Measurements from ENCODE around the gene DEGS1. TPM values are rescaled to one million over a fixed set of nuclear protein-coding genes. Genes with fewer than 3 reads are reported as not detected.

Gene DEGS1
- total RNA-seq (10 to 100 TPM; 58.1 to 60.5 TPM), polyA plus RNA-seq (ENCODE audit: insufficient read depth, low read depth, low replicate concordance) (83.0 TPM)
- long read RNA-seq, donor 1, transcript DEGS1-201 (3 exons, 2,101 nt) = major isoform, 36 of 48 reads
- long read RNA-seq, donor 1, partial matches to known transcripts = 12 of 48 reads
- long read RNA-seq, donor 1, other reads (novel, unspliced or antisense) = 0 of 48 reads
- long read RNA-seq, donor 2, transcript DEGS1-201 (3 exons, 2,101 nt) = major isoform, 19 of 25 reads
- long read RNA-seq, donor 2, partial matches to known transcripts = 6 of 25 reads
- long read RNA-seq, donor 2, other reads (novel, unspliced or antisense) = 0 of 25 reads

DNA sequence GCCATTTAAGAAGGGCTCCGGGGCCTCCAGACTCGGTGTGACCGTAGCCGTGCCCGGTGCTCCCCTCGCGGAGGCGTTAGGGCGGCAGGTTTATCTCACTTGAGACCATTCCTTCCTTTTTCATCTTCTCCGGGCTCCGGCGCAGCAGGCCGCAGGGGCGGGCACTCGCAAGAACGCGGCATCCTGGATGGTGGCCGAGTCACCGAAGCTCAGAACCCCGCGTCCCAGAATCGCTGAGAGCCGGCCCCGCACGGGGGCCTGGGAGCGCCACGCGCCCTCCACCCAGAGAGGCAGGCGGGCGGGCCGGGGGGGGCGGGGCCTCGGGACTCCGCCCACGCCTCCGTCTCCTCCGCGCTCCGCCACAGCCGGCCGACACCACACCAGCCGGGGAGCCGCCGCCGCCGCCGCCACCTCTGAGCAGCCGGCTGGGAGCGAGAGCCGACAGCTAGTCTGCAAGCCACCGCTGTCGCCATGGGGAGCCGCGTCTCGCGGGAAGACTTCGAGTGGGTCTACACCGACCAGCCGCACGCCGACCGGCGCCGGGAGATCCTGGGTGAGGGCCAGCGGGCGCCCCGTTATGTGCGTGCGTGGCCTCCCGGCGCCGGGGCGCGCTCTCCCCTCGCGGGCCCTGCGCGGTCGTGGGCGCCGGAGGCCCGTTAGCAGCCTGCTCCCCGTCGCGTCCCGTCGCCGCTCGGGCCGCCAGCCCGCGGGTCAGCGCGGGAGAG lies at the start of gene DEGS1:
Gene DEGS1 (plus strand): TSS at position 375 of the 725 bp plus-strand sequence. CDS start 97 bp downstream, at position 472.
- H3K4me3 ChIP-seq = peak within 1 kb of the TSS; percentile 78 to 98
- 0 to 1% methylated on average over 14 to 49 of the region's 94 CpGs for WGBS, 2 donors
- no peaks in the 10 kb centered on the region for H3K36me3 ChIP-seq (ENCODE audit: low read depth, missing control alignments)
- intact Hi-C loops (cut with DNase I; ENCODE audit: low total_unique reads) = loop anchor here (10.0 kb wide), 1 partner anchor 272 kb away; no protein-coding TSS in a partner anchor
- no peaks in the 10 kb centered on the region for H3K27me3 ChIP-seq
- H3K4me1 ChIP-seq = peaks cover 13% of the 10 kb centered on the region
- TF ChIP-seq, protein P1, sequence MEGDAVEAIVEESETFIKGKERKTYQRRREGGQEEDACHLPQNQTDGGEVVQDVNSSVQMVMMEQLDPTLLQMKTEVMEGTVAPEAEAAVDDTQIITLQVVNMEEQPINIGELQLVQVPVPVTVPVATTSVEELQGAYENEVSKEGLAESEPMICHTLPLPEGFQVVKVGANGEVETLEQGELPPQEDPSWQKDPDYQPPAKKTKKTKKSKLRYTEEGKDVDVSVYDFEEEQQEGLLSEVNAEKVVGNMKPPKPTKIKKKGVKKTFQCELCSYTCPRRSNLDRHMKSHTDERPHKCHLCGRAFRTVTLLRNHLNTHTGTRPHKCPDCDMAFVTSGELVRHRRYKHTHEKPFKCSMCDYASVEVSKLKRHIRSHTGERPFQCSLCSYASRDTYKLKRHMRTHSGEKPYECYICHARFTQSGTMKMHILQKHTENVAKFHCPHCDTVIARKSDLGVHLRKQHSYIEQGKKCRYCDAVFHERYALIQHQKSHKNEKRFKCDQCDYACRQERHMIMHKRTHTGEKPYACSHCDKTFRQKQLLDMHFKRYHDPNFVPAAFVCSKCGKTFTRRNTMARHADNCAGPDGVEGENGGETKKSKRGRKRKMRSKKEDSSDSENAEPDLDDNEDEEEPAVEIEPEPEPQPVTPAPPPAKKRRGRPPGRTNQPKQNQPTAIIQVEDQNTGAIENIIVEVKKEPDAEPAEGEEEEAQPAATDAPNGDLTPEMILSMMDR (IDR thresholded peaks at IDR 0.05) = no peak
- peak; percentile 84 for TF ChIP-seq POLR2A (IDR thresholded peaks at IDR 0.05)
- H3K27ac ChIP-seq = peak within 1 kb of the TSS; percentile 87 to 96
- H3K9me3 ChIP-seq = no peaks in the 10 kb centered on the region
- DNase-seq = peak; percentile 88

DNA sequence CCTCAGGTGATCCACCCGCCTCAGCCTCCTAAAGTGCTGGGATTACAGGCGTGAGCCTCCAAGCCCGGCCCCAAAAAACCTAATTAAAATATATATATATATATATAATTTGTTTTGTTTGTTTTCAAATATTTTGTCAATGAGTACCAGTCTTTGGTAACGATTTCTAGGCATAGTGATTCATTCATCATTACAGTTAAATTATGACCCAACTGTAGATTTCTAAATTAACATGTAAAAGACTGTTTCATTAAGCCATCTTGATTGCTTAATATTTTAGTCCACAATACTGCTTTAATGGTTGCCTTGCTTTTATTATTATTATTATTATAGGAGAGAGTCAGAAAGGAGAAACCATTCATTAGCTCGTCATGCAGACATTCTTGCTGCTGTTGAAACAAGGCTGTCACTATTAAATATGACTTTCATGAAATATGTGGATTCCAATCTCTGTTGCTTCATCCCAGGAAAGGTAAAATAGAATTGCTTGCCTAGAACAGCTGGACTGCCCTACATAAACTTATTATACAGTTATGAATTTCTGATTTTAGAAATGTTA lies 49.2 kb upstream of the DEGS1 start:
- no peak overlapping the region for H3K27ac ChIP-seq
- TF ChIP-seq, protein P1 (IDR thresholded peaks at IDR 0.05) = no peak
- no peak for TF ChIP-seq POLR2A (IDR thresholded peaks at IDR 0.05)
- H3K27me3 ChIP-seq = no peaks in the 10 kb centered on the region
- intact Hi-C loops (cut with DNase I; ENCODE audit: low total_unique reads) = no loop called here
- no peaks in the 10 kb centered on the region for H3K36me3 ChIP-seq (ENCODE audit: low read depth, missing control alignments)
- H3K9me3 ChIP-seq = no peaks in the 10 kb centered on the region
- no peaks in the 10 kb centered on the region for H3K4me1 ChIP-seq
- DNase-seq = no peak
- WGBS, 2 donors = 77 to 93% methylated on average over 5 of the region's 5 CpGs
- H3K4me3 ChIP-seq = no peak overlapping the region

DNA sequence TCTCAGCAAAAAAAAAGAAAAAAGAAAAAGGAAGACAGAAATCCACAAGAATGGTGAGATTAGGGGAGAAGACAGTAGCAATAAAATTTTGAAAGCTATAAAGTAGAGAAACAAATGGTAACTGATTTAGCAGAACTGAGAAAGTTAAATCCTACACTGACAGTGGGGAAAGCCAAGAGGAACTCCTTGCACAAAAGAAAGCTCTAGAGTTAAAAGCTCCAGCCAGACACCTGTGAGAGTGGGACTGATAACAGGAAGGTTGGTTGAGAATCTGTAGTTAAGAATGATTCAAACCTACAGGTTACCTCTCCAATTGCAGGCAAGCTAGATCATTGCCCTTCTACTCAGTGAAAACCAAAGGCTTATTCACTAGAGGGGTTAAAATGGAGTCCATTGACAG lies 45.5 kb upstream of the DEGS1 start:
- no peaks in the 10 kb centered on the region for H3K27me3 ChIP-seq
- no peak for DNase-seq
- TF ChIP-seq POLR2A (IDR thresholded peaks at IDR 0.05) = no peak
- H3K9me3 ChIP-seq = no peaks in the 10 kb centered on the region
- H3K4me1 ChIP-seq = no peaks in the 10 kb centered on the region
- no peaks in the 10 kb centered on the region for H3K36me3 ChIP-seq (ENCODE audit: low read depth, missing control alignments)
- H3K27ac ChIP-seq = no peak overlapping the region
- intact Hi-C loops (cut with DNase I; ENCODE audit: low total_unique reads) = no loop called here
- no peak overlapping the region for H3K4me3 ChIP-seq

DNA sequence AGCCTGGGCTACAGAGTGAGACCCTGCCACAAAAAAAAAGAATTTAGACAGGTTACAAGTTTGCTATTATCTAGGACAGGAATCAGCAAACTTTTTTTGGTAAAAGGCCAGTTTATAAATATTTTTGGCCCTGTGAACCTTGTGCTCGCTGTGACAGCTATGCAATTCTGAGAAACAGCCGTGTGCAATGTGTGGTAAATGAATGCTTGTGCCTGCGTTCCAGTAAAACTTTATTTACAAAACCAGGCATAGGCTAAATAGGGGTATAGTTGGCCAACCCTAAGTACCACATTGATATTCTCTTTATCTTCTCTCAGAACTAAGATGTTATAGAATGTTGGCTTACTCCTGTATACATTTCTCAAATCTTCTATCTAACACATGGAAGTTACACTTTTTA lies 44.8 kb upstream of the DEGS1 start:
- H3K4me1 ChIP-seq = no peaks in the 10 kb centered on the region
- no peak overlapping the region for H3K27ac ChIP-seq
- H3K36me3 ChIP-seq (ENCODE audit: low read depth, missing control alignments) = no peaks in the 10 kb centered on the region
- no peak overlapping the region for H3K4me3 ChIP-seq
- intact Hi-C loops (cut with DNase I; ENCODE audit: low total_unique reads) = no loop called here
- no peak for DNase-seq
- H3K27me3 ChIP-seq = no peaks in the 10 kb centered on the region
- H3K9me3 ChIP-seq = no peaks in the 10 kb centered on the region
- TF ChIP-seq, protein P1 (IDR thresholded peaks at IDR 0.05) = no peak
- TF ChIP-seq POLR2A (IDR thresholded peaks at IDR 0.05) = no peak
- WGBS, 2 donors = 93 to 100% methylated on average over 3 of the region's 3 CpGs

DNA sequence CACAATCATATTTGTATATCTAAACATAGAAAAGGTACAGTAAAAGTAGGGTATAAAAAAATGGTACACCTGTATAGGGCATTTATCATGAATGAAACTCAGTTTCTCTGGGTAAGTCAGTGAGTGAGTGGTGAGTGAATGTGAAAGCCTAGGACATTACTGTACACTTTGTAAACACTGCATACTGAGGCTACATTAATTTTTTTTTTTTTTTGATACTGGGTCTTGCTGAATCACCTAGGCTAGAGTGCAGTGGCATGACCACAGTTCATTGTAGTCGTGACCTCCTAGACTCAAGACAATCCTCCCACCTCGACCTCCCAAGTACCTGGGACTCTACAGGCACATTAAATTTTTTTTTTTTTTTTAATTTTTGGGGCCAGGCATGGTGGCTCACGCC lies 41.3 kb upstream of the DEGS1 start:
- no peak overlapping the region for H3K4me3 ChIP-seq
- DNase-seq = no peak
- no peak overlapping the region for H3K27ac ChIP-seq
- H3K9me3 ChIP-seq = no peaks in the 10 kb centered on the region
- WGBS, 2 donors = 83 to 93% methylated on average over 3 of the region's 3 CpGs
- no peaks in the 10 kb centered on the region for H3K4me1 ChIP-seq
- no peaks in the 10 kb centered on the region for H3K36me3 ChIP-seq (ENCODE audit: low read depth, missing control alignments)
- TF ChIP-seq, protein P1 (IDR thresholded peaks at IDR 0.05) = no peak
- no peak for TF ChIP-seq POLR2A (IDR thresholded peaks at IDR 0.05)
- no peaks in the 10 kb centered on the region for H3K27me3 ChIP-seq
- intact Hi-C loops (cut with DNase I; ENCODE audit: low total_unique reads) = no loop called here
